Stimulated activated CD4-positive, alpha-beta T cell treated with anti-CD3 and anti-CD28 coated beads, Interleukin-4, amount 100 ng/mL, for 4 hours (primary cell): ENCODE measurements around the gene BEGAIN.

Source experiments
- DNase-seq, 2 experiments: peaks; one replicate each; pipeline ENCODE4 v3.0.0-alpha.2; 2020

Gene BEGAIN

DNA sequence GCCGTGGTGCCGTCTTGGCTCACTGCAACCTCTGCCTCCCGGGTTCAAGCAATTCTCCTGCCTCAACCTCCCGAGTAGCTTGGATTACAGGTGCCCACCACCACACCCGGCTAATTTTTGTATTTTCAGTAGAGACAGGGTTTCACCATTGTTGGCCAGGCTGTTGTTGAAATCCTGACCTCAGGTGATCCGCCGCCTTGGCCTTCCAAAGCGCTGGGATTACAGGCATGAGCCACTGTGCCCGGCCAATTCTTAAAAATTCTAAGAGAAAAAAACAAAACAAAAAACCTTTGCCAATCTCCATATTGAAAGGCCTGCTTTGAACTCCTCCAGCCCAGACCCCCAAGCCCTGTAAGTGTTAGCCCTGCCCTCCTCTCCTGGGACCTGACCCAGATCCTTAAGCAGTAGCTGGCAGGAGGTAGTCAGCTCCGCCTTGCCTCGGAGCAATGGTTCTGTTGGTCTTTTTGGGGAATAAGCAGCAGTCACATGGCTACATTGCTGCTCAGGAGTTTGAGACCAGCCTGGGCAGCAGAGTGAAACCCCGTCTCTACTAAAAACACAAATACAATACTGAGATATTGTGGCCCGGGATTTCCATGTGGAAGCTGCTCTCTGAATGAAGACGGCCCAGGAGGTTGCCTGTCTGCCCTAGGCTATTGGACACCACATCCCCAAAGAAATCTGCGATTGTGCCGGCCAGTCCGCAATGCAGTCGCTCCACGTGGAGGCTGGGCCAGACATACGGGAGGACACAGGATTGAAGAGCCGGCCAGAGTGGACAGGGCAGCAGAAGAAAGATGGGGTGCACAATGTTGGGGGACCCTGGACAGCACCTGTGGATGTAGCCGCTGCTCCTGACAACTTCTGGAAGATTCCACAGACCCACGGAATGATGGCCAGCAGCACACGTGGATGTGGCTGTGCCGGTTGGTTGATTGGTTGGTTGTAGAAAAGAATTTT, 28.8 kb upstream of the BEGAIN start:
- DNase-seq = no peak

DNA sequence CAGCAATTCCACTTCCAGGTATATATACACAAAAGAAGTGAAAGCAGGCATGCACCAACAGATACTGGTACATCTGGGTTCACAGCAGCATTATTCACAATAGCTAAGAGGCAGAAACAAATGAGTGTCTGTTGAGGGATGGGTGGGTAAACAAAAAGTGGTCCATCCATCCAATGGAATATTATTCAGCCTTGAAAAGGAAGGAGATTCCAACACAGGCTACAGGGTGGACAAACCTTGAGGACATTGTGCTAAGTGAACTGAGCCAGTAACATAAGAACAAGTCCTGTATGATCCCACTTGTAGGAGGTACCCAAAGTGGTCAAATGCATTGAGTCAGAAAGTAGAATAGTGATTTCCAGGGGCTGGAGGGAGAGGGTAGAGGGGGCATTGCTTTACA, 27.6 kb upstream of the BEGAIN start:
- no peak for DNase-seq

DNA sequence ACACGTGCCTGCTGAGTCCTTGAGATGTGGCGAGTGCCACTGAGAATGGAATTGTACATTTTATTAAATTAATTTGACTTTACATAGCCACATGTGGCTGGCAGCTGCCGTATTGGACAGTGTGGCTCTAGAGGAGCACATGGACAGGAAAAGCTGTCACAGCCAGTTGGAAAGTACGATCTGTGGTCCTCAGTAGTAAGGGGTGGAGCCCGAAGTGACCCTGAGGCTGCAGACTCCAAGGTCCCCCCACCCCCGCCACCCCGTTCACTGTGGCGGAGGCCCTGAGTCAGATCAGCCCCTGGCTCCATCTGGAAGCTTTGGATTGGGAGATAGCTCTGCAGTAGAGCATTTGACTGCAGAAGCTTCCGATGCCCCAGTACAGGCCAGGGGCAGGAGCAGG, 25.8 kb upstream of the BEGAIN start:
- DNase-seq = no peak

GRCh38 chr14:100611811-100612480, 24.7 kb upstream of the BEGAIN start:
- DNase-seq = no peak

- DNase-seq = no peak
Measured at GRCh38 chr14:100610511-100611217, 23.4 kb upstream of the BEGAIN start.

DNA sequence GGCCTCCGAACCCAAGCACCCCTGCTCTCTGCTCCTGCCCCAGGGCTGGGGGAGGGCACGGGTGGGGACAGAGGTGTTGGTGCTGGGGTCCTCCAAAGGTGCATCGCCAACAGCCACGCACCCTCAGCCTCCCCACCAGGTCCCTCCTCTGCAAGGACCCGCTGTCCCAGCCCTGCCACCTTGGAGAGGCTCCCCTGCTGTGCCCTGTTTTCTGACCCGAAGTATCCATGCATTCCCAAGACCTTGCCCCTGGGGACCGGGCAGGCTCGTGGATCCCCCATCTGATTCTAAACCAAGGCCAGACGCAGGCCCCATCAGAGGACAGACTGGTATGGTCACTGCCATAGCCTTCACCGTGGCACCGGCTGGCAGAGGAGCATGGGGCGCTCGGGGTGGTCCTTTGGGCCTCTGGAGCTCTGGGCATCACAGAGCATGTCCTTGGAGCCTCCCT, 22.7 kb upstream of the BEGAIN start:
- DNase-seq = no peak

GRCh38 chr14:100609331-100609870, 22.2 kb upstream of the BEGAIN start:
- DNase-seq = no peak

GRCh38 chr14:100608586-100609330, 21.5 kb upstream of the BEGAIN start:
- DNase-seq = no peak

- no peak for DNase-seq
Measured at GRCh38 chr14:100608064-100608463, 20.8 kb upstream of the BEGAIN start.

GRCh38 chr14:100607611-100607956, 20.4 kb upstream of the BEGAIN start:
- no peak for DNase-seq

- no peak for DNase-seq
Measured at GRCh38 chr14:100606687-100607610, 19.7 kb upstream of the BEGAIN start.

- no peak for DNase-seq
Measured at GRCh38 chr14:100605706-100606686, 18.8 kb upstream of the BEGAIN start.

- no peak for DNase-seq
Measured at GRCh38 chr14:100605230-100605629, 18.0 kb upstream of the BEGAIN start.

- no peak for DNase-seq
Measured at GRCh38 chr14:100604709-100605108, 17.5 kb upstream of the BEGAIN start.

GRCh38 chr14:100604121-100604501, 16.9 kb upstream of the BEGAIN start:
- DNase-seq = no peak

GRCh38 chr14:100603341-100604120, 16.3 kb upstream of the BEGAIN start:
- DNase-seq = no peak

GRCh38 chr14:100602621-100603230, 15.5 kb upstream of the BEGAIN start:
- no peak for DNase-seq

- no peak for DNase-seq
Measured at GRCh38 chr14:100601914-100602313, 14.7 kb upstream of the BEGAIN start.

DNA sequence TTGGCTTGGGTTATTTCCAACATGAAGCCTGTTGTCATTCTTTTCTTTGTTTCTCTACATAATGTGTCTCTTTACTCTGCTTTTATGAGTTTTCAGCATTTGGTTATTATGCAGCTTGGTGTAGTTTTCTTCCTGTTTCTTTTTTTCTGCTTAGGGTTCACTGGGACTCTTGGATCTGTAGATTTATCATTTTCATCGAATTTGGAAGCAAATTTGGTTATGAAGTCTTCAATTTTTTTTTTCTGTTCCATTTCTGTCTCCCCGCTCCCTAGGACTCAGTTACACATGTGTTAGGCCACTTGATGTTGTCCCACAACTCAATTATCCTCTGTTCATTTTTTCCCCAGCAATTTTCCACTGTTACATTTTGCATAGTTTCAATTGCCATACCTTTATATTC, 13.8 kb upstream of the BEGAIN start:
- no peak for DNase-seq
